Measurements from ENCODE around the gene CUEDC1.

Gene CUEDC1, protein sequence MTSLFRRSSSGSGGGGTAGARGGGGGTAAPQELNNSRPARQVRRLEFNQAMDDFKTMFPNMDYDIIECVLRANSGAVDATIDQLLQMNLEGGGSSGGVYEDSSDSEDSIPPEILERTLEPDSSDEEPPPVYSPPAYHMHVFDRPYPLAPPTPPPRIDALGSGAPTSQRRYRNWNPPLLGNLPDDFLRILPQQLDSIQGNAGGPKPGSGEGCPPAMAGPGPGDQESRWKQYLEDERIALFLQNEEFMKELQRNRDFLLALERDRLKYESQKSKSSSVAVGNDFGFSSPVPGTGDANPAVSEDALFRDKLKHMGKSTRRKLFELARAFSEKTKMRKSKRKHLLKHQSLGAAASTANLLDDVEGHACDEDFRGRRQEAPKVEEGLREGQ

DNA sequence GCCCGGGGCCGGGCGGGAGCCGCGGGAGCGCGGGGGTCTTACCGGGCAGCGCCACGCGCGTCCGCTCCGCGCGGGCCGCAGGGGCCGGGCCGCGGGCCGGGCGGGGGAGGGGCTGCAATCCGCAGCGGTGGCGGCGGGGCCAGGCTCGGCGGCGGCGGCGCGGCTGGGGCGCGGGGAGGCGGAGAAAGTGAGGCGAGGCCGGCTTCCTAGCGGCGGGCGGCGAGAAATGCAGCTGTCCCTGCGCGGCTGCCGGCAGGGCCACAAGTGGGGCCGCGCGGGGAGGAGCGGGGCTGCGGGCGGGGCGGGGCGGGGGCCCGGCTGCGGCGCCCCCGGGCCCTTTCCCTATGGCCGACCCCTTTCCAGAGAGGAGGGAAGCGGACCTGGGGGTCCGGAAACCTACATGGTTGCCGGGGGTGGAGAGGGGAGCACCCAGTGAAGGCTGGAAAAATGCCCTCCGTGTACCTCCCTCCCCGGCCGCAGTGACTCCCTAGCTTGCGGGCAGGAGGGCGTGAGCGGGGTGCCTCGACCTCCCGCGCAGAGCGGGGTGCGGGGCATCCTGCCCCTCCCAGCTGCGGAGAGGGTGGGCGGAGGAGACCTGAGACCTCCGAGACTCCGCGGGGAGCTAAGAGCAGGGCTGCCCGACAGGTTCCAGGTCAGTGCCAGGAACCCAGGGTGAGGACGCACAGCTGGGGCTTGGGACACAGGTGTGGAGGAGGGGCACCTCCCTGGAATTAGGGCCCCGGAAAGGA lies at the start of gene CUEDC1:
Gene CUEDC1 (minus strand): TSS at position 230 of the 749 bp plus-strand sequence. CDS start 69,848 bp downstream, outside the sequence.
- DNase-seq, result peak; percentile 7

DNA sequence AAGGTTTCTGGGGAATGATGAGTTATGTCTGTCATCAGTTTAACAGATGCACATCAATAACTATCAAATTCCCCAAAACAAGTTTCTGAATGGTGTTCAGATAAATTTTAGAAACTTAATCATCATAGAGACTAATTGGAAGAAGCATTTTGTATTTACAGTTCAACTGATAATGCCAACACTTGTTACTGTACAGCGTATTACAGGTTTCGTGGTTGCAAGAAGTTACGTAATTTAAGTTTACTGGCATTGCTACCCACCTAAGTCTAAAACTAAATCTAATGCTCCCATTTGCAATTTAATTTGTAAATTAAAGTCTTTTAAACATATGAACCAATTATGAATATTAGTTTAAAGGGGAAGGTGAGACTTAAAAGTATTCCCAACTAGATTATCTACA lies 48.8 kb upstream of the CUEDC1 start:
- DNase-seq, result no peak

GRCh38 chr17:58002973-58003372 lies 47.8 kb upstream of the CUEDC1 start:
- no peak for DNase-seq

DNA sequence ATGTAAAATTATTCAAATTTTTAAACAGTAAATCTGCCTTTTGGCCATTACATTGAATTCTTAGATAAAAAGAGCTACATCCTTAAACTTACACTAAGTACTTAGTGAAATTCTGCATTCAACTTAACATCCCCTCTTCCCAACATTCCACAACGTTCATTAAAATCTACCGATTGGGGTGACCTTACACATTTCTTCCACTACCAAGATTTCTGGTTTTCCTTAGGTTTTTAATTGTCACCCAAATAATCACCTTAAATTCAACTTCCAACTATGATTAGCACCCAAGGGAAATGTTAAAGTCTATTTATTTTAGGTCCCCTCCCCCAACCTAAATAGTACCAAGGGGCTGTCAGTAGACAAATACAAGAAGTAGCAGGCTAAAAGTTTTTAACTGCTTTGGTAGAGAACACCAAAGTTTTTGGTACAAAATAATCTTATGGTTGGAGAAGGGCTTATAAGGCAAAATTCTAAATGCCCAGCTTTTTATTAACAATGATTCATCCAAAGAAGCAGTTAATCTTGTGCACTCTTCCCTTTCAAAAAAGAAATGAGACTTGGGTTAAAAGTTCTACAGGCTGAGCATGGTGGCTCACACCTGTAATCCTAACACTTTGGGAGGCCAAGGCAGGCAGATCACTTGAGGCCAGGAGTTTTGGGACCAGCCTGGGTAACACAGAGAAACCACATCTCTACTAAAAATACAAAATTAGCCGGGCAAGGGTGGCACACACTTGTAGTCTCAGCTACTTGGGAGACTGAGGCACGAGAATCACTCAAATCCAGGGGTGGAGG lies 47.1 kb upstream of the CUEDC1 start:
- DNase-seq, result no peak

GRCh38 chr17:58001461-58002124 lies 46.4 kb upstream of the CUEDC1 start:
- DNase-seq, result no peak

- DNase-seq, result peak; percentile 66
Observed at GRCh38 chr17:57999496-58000017, 44.3 kb upstream of the CUEDC1 start.

DNA sequence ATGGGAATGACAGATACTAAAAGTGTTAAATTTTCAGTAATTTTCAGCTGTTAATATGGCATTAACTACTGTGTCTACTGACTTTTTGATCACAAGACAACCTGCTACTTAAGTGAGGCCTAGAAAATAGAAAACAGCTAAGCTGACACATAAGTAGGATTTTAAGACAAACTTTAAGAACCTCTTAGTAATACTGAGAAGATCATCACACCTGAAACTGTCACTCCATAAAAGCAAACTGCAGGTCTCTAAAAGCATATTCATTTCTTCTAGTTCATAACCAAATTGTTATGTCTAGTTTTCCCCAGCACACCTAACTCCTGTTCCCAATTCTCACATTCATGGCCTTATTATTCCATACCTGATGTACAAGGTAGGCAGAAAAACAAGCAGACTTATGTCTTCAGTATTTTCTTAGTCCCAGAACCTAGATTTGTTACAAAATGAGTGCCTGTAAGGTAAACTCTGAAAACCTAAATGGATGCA lies 43.8 kb upstream of the CUEDC1 start:
- DNase-seq, result no peak

- no peak for DNase-seq
Observed at GRCh38 chr17:57997085-57997809, 42.0 kb upstream of the CUEDC1 start.

- peak; percentile 70 for DNase-seq
Observed at GRCh38 chr17:57995076-57995956, 40.1 kb upstream of the CUEDC1 start.

DNA sequence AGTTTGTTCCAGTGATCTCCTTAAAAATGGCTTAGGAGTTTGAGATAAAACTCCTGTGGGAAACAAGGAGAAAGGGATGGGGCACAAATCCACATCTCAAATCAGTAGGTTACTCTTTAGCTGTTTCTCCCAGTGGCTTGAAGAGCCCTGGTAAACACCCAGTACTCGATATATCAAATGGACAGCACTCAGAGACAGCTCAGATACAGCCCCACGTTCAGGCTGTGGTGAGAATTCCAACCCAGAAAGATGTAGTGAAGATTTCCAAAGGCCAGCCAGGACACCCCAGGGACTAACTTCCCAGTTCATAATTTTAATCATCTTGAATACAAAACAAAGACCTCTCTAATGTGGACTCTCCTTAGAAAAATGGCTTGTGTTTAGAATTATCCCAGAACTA lies 39.2 kb upstream of the CUEDC1 start:
- no peak for DNase-seq

- peak; percentile 73 for DNase-seq
Observed at GRCh38 chr17:57993471-57994365, 38.5 kb upstream of the CUEDC1 start.

- DNase-seq, result no peak
Observed at GRCh38 chr17:57991537-57991936, 36.3 kb upstream of the CUEDC1 start.

- DNase-seq, result no peak
Observed at GRCh38 chr17:57990037-57990436, 34.8 kb upstream of the CUEDC1 start.

- DNase-seq, result peak; percentile 56
Observed at GRCh38 chr17:57988301-57989250, 33.4 kb upstream of the CUEDC1 start.

- peak; percentile 56 for DNase-seq
Observed at GRCh38 chr17:57987581-57988300, 32.5 kb upstream of the CUEDC1 start, which contains the start of gene VEZF1. TSS of gene VEZF1 (minus strand) at chr17:57988254. CDS start at chr17:57988111, 143 bp downstream.

DNA sequence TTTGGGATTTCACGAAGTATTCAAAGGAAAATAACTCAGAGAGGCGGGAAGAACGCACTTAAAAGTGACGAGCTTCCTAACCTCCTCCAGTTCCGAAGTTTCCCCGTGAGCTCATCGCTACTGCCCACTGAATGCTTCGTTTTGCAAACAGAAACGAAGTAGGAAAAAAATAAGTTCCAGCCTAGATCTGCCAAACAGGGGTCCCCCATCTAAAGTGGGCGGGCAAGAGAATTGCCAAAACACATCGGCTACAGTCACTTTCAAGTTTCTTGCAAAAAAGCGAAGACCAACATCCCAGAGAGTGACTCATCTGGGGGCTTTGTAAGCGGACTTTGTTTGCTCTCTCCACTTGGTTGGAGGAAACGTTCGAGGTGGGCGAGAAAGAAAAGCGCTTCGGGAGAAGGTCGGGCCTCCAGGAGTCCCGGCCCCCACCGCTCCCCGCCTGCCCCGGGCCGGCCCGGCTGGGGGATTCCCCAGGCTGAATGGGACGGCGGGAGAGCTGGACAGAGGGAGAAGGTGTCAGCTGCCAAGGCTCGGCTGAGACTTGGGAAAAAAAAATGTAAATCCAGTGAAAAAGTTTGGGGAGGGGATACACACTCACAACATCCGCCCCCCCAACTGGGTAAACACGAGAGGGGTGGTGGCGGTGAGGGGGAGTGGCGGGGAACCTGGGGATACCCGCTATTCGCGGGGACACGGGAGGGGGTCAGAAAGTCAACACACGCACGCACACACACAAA lies 31.8 kb upstream of the CUEDC1 start:
- DNase-seq, result peak; percentile 33

DNA sequence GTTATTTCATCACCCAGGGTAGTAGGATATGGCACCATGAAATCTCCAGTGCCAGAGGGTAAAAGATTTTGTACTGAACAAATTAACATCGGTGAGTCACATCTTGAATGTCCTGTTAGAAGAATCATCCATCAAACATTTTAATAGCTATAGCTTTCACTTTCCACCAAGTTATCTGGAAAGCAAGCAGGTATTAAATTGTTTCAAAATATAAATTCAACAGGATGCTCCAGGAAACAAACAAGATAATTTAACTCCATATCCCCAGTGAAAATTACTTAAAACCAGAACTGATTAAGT lies 30.4 kb upstream of the CUEDC1 start:
- DNase-seq, result peak; percentile 15
